OCI-LY7 (cell line): ENCODE results near the gene SOX5. TPM values are rescaled to one million over a fixed set of nuclear protein-coding genes. Genes with fewer than 3 reads are reported as not detected.
"Not testable (repeated sequence)": the region's sequence is repeated elsewhere in the genome, so short reads cannot be mapped to it uniquely, and the experiment has no call there.

Experiments used
- BruUV-seq: library from RNA; stranded (reverse); fragments of 400-500 nt; replicated peaks from 2 replicates; lab custom pipeline; 2021; lab: Mats Ljungman, UMichigan
- CTCF ChIA-PET: fragments of 300-600 bp; sonication (Branson Sonifier 250); formaldehyde crosslinking; loops from one replicate; lab custom pipeline; 2022; ENCODE audit warnings: antibody characterized with exemption; ENCODE audit not compliant: unreplicated experiment; lab: Charles Lee
- POLR2A ChIA-PET: fragments of 300-600 bp; sonication (Branson Sonifier 250); formaldehyde crosslinking; loops from one replicate; lab custom pipeline; 2022; ENCODE audit warnings: antibody characterized with exemption; lab: Charles Lee
- DNase-seq: peaks from one replicate; pipeline ENCODE4 v3.0.0-alpha.2; 2015; ENCODE audit warnings: low spot score
- H2AFZ ChIP-seq: fragments of 200-600 bp; sonication (generic), shearing (Covaris generic); 2 replicates; pipeline ENCODE4 v1.6.1; 2014; ENCODE audit warnings: mild to moderate bottlenecking, antibody characterized with exemption, low read length, moderate library complexity
- H3K27ac ChIP-seq: fragments of 200-600 bp; sonication (generic); 2 replicates; pipeline ENCODE4 v1.5.1; 2014; ENCODE audit warnings: mixed run types, low read depth, mild to moderate bottlenecking, moderate library complexity, low read length, inconsistent platforms; ENCODE audit not compliant: poor library complexity, severe bottlenecking
- H3K36me3 ChIP-seq: fragments of 200-600 bp; sonication (generic); 2 replicates; pipeline ENCODE4 v1.6.1; 2014; ENCODE audit warnings: mild to moderate bottlenecking, antibody characterized with exemption, low read length, moderate library complexity, mixed read lengths; ENCODE audit not compliant: insufficient read depth
- H3K4me1 ChIP-seq: fragments of 200-600 bp; sonication (generic); 2 replicates; pipeline ENCODE4 v1.5.1; 2014; ENCODE audit warnings: mild to moderate bottlenecking, low read length; ENCODE audit not compliant: insufficient read depth, poor library complexity, severe bottlenecking
- H3K4me2 ChIP-seq: fragments of 200-600 bp; sonication (generic); 2 replicates; pipeline ENCODE4 v1.6.1; 2014; ENCODE audit warnings: mild to moderate bottlenecking, low read length
- H3K4me3 ChIP-seq: fragments of 200-600 bp; sonication (generic); 2 replicates; pipeline ENCODE4 v1.5.1; 2014; ENCODE audit warnings: mild to moderate bottlenecking, low read depth, low read length; ENCODE audit not compliant: poor library complexity, severe bottlenecking
- H3K79me2 ChIP-seq: fragments of 200-600 bp; sonication (generic); 2 replicates; pipeline ENCODE4 v1.6.1; 2016; ENCODE audit warnings: low read depth, mild to moderate bottlenecking, low read length, moderate library complexity, mixed read lengths; ENCODE audit not compliant: insufficient read depth
- H3K9me2 ChIP-seq: fragments of 200-600 bp; sonication (generic); 2 replicates; pipeline ENCODE4 v1.6.1; 2016; ENCODE audit warnings: mild to moderate bottlenecking, low read length, mixed read lengths; ENCODE audit not compliant: insufficient read depth
- H3K9me3 ChIP-seq: fragments of 200-600 bp; sonication (generic); 2 replicates; pipeline ENCODE4 v1.6.1; 2014; ENCODE audit warnings: mild to moderate bottlenecking, mixed run types, low read length, mixed read lengths
- H4K20me1 ChIP-seq: fragments of 200-600 bp; sonication (generic); 2 replicates; pipeline ENCODE4 v1.6.1; 2014; ENCODE audit warnings: mild to moderate bottlenecking, antibody characterized with exemption, low read length, moderate library complexity, mixed read lengths; ENCODE audit not compliant: insufficient read depth
- EZH2phosphoT487 ChIP-seq: fragments of 200-600 bp; sonication (generic); IDR thresholded peaks from 2 replicates; pipeline ENCODE4 v1.6.1; 2018; ENCODE audit warnings: low read depth, borderline replicate concordance, mild to moderate bottlenecking, mixed run types, antibody characterized with exemption, low read length, moderate library complexity, mixed read lengths
- intact Hi-C: fragments of 100-400 bp; cut with micrococcal nuclease; formaldehyde crosslinking; loops from one replicate; pipeline ENCODE4 v1.10.0; 2022; ENCODE audit not compliant: unreplicated experiment
- total RNA-seq, 2 experiments: library from RNA; depleted of rRNA in 1 of 2; stranded (reverse); fragments of >200 nt in 1 of 2; shearing (Covaris generic) in 1 of 2; gene quantifications; 2 replicates each; pipeline ENCODE4 v1.2.3, GENCODE V29; 2014 to 2022
- TF ChIP-seq, protein P1 (sequence below): fragments of 200-600 bp; sonication (generic); conservative IDR thresholded peaks from 2 replicates; pipeline ENCODE4 v1.5.1; 2014; ENCODE audit warnings: mild to moderate bottlenecking, antibody characterized with exemption, low read length, moderate library complexity, mixed read lengths

The SOX5 gene
- total RNA-seq, 2 experiments from 2014 or later: 0.16 TPM; not detected in 1

DNA sequence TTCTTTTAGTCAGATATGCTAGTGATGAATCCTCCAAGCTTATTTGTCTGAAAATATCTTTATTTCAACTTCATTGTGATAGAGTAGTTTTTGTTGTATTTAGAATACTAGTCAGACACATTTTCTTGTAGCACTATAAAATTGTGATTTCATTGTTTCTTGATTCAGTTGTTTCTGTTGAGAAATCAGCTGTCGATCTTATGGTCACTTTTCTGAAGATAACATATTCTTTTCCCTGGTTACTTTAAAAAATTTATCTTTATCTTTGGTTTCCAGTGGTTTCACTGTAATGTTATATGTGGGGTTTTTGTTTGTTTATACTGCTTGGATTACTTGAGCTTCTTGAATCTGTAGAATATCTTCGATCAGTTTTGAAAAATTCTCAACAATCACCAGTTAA is 426.1 kb downstream of the SOX5 start:
- Histone ChIP-seq H4K20me1 (no peaks in the 10 kb centered on the region), H3K4me3 (no peak overlapping the region), H3K9me2 (no peaks in the 10 kb centered on the region), H3K4me2 (no peak overlapping the region), H3K79me2 (no peaks in the 10 kb centered on the region), H3K9me3 (peaks cover 16% of the 10 kb centered on the region; the same call in 1 of the 2 replicates), H3K27ac (no peak overlapping the region), H2AFZ (no peak overlapping the region), H3K4me1 (no peaks in the 10 kb centered on the region), H3K36me3 (no peaks in the 10 kb centered on the region)
- ChIA-PET CTCF (no interaction called here), POLR2A (interaction anchor here (0.6 to 0.7 kb wide), 2 partner anchors 9 to 853 kb away, joined by 3 read pairs; no protein-coding TSS in a partner anchor)
- peak; percentile 16 for DNase-seq
- TF ChIP-seq, protein P1, sequence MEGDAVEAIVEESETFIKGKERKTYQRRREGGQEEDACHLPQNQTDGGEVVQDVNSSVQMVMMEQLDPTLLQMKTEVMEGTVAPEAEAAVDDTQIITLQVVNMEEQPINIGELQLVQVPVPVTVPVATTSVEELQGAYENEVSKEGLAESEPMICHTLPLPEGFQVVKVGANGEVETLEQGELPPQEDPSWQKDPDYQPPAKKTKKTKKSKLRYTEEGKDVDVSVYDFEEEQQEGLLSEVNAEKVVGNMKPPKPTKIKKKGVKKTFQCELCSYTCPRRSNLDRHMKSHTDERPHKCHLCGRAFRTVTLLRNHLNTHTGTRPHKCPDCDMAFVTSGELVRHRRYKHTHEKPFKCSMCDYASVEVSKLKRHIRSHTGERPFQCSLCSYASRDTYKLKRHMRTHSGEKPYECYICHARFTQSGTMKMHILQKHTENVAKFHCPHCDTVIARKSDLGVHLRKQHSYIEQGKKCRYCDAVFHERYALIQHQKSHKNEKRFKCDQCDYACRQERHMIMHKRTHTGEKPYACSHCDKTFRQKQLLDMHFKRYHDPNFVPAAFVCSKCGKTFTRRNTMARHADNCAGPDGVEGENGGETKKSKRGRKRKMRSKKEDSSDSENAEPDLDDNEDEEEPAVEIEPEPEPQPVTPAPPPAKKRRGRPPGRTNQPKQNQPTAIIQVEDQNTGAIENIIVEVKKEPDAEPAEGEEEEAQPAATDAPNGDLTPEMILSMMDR: no peak
- TF ChIP-seq EZH2phosphoT487: no peak
- intact Hi-C loops: no loop called here
- BruUV-seq: no TSS peak

DNA sequence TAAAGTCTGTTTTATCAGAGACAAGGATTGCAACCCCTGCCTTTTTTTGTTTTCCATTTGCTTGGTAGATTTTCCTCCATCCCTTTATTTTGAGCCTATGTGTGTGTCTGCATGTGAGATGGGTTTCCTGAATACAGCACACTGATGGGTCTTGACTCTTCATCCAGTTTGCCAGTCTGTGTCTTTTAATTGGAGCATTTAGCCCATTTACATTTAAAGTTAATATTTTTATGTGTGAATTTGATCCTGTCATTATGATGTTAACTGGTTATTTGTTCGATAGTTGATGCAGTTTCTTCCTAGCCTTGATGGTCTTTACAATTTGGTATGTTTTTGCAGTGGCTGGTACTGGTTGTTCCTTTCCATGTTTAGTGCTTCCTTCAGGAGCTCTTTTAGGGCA is 430.0 kb downstream of the SOX5 start:
- H3K27ac ChIP-seq, H3K4me3 ChIP-seq, H4K20me1 ChIP-seq, BruUV-seq, H3K4me1 ChIP-seq, H3K79me2 ChIP-seq, intact Hi-C loops, POLR2A ChIA-PET, H3K36me3 ChIP-seq, H3K9me2 ChIP-seq, DNase-seq, H2AFZ ChIP-seq, H3K4me2 ChIP-seq, CTCF ChIA-PET: not testable (repeated sequence)
- peaks cover 14% of the 10 kb centered on the region; the same call in 1 of the 2 replicates for H3K9me3 ChIP-seq

DNA sequence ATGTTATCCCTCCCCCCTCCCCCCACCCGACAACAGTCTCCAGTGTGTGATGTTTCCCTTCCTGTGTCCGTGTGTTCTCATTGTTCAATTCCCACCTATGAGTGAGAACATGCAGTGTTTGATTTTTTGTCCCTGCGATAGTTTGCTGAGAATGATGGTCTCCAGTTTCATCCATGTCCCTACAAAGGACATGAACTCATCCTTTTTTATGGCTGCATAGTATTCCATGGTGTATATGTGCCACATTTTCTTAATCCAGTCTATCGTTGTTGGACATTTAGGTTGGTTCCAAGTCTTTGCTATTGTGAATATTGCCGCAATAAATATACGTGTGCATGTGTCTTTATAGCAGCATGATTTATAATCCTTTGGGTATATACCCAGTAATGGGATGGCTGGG is 433.7 kb downstream of the SOX5 start:
- H3K27ac ChIP-seq, H3K9me2 ChIP-seq, H3K4me3 ChIP-seq, H4K20me1 ChIP-seq, H2AFZ ChIP-seq, H3K9me3 ChIP-seq, intact Hi-C loops, BruUV-seq, CTCF ChIA-PET, H3K4me2 ChIP-seq, H3K4me1 ChIP-seq, H3K79me2 ChIP-seq, POLR2A ChIA-PET, DNase-seq, H3K36me3 ChIP-seq: not testable (repeated sequence)

DNA sequence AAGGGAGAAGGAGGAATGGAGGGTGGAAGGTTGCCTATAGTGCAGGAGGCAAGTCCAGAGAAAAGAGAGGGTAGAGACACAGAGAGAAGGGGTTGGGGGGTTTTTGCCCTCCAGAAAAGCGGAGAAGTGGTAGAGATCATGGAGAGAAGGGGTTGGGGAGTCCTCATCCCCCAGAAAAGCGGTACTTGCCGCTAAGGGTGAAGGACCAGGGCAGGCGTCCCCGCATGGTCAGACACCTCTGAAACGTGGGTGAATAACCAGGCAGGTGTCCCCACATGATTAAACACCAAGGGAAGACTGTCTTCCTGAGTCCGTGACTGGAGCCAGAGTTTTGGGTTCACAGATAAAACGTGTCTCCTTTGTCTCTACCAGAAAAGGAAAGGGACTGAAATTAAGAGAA is 439.0 kb downstream of the SOX5 start:
- ChIA-PET CTCF (no interaction called here), POLR2A (no interaction called here)
- BruUV-seq: no TSS peak
- Histone ChIP-seq H3K4me2 (no peak overlapping the region), H3K79me2 (no peaks in the 10 kb centered on the region), H3K27ac (no peak overlapping the region), H3K4me1 (peaks cover 4% of the 10 kb centered on the region), H3K9me2 (no peaks in the 10 kb centered on the region), H3K9me3 (no peaks in the 10 kb centered on the region), H3K36me3 (no peaks in the 10 kb centered on the region), H3K4me3 (no peak overlapping the region), H2AFZ (no peak overlapping the region), H4K20me1 (no peaks in the 10 kb centered on the region)
- intact Hi-C loops: no loop called here
- TF ChIP-seq, protein P1: no peak
- no peak for DNase-seq

DNA sequence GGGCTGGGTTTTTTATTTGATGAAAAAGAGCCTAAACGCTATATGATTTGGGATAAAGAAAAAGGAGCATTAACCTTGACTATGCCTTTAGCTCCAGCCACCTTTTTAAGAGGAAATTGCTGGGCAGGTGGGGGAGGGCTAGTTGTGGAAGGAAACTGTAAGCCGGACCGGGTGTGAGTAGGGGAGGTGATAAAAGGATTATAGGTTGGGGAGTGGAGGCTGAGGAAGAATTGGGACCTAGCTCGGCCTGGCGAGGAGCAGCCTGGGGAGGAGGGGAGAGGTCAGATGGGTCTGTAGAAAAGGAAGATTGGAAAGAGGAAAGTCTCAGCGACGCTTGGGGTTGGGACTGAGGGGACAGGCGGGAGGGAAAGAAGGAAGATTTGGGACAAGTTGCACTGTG is 439.6 kb downstream of the SOX5 start:
- POLR2A ChIA-PET, intact Hi-C loops, H3K9me2 ChIP-seq, H3K4me1 ChIP-seq, CTCF ChIA-PET, H3K36me3 ChIP-seq, H3K27ac ChIP-seq, H3K79me2 ChIP-seq, DNase-seq, H4K20me1 ChIP-seq, H3K4me3 ChIP-seq, BruUV-seq, H2AFZ ChIP-seq, H3K9me3 ChIP-seq, H3K4me2 ChIP-seq: not testable (repeated sequence)
